HG03469 (cell line): ENCODE results near the gene ZNF543.
"Not testable (repeated sequence)": the region's sequence is repeated elsewhere in the genome, so short reads cannot be mapped to it uniquely, and the experiment has no call there.

ENCODE experiments used
- ATAC-seq: cut with Tn5 transposase; IDR thresholded peaks from one replicate; pipeline ENCODE4 v1.9.1; 2021; ENCODE audit warnings: mild to moderate bottlenecking, moderate library complexity, moderate number of reproducible peaks; ENCODE audit not compliant: unreplicated experiment

Gene ZNF543

DNA sequence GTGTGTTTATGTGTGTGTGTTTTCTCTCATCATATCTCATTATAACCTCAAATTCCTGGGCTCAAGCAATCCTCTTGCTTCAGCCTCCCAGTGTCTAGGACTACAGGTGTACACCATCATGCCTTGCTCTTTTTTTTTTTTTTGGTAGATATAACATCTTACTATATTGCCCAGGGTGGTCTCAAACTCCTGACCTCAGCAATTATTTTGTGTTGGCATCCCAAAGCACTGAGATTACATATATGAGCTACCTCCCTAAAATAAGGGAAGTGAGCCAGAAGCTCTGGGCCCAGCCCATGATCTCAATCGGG, 448 bp upstream of the ZNF543 start:
- no peak for ATAC-seq

DNA sequence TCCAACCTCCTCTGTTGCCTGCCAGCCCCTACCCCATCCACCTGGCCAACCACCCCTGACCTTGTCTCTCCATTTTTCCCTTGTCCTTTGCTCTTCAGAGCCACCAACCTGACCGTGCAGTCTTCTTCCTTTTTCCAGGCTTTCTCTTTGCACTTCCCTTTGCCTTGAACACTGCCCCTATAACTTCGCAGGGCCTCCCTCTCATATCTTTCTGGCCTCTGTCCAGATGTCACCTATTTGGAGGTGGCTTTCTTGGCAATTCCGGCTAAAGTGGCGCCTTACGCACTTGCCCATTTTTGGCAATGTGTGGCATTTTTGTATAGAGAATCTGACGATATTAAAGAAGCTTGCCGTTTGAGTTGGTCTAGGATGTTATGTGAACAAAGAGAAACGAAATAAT, 844 bp downstream of the ZNF543 start:
- no peak for ATAC-seq

DNA sequence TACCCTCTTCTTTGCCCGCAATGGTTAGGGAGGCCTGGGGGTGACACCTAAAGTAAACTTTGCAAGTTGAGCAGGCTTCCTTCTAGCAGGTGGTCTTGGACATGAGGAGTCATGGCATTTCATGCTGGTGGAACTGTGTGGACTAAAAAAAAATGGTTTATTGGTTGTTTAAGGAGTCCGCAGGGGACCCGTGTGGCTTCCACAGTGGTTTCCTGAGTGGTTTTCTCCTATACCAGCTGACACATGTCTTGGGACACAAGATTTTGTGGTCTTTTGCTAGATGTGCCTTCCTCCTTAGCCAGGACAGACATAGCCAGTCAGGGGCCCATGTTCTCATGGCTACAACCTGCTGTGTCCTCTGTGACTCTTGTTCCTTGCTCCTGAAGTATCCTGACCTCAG, 1.5 kb downstream of the ZNF543 start:
- no peak for ATAC-seq

DNA sequence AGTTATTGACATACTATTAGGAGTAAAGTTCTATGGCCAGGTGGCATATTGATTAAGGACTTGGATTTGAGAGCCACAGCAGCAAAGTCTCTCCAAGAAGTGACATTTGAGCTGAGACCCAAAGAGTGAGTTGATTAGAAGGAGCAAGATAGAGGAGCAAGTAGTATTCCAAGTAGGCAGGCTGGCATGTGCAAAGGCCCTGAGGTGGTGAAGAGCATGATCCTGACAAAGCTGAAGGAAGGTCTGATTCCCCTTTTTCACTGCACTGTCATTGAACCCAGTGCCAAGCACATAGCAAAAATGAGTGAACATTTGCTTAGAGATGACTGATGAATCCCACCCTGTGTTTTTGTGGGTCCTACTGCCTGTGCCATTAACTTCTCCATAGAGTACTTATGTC, 4.7 kb downstream of the ZNF543 start:
- no peak for ATAC-seq

DNA sequence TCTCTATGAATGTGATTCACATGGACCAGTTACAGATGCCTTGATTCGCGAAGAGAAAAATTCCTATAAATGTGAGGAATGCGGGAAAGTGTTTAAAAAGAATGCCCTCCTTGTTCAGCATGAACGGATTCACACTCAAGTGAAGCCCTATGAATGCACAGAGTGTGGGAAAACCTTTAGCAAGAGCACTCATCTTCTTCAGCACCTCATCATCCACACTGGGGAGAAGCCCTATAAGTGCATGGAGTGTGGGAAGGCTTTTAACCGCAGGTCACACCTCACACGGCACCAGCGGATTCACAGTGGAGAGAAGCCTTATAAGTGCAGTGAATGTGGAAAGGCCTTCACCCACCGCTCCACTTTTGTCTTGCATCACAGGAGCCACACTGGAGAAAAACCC, 7.7 kb downstream of the ZNF543 start:
- ATAC-seq: no peak

DNA sequence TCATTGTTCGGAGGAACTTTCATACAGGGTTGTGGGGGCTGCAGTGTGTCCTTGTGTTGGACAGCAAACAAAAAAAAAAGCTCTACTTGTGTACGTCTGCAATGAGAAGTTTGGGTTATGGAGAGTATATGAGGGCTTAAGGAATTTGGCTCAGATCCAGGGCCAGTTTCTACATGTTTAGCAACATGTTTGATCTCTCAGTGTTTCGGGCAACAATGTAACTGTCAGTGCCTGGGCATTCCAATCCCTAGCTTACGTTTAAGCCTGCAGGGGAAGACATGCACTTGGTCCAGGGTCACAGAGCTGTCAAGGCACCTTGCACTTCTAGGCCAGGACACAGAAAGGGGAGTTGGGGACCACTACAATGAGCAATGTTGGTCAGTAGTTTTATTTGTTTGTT, 13.9 kb downstream of the ZNF543 start:
- ATAC-seq: no peak

DNA sequence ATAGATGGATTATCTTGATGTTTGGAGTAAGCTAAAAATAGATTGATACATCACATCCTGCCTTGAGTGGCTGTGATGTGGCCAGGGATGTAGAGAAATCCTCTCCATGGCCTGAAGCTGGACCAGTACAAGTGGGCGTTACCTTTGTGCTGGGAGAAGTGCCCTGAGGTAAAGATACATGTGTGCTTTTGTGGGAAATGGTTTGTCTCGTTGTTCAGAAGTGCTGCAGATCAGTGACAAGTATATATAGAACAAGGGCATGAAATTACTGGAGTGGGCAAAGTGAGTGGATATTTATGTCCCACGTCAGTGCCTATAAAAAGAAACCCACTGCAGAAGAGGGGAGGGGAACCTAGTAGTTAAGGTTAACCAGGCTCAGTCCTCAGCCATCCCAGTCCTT, 18.6 kb downstream of the ZNF543 start:
- ATAC-seq: no peak

DNA sequence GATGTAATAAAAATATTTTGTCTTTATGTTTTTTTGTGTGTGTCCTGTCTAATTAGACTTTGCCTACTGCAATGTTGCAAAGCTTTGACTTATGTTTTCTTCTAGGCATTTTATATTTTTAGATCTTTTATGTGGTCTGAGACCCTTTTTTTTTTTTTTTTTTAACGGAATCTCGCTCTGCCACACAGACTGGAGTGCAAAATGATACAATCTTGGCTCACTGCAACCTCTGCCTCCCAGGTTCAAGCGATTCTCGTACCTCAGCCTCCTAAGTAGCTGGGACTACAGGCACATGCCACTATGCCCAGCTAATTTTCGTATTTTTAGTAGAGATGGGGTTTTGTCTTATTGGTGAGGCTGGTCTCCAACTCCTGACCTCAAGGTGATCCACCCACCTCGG, 22.3 kb downstream of the ZNF543 start:
- no peak for ATAC-seq

DNA sequence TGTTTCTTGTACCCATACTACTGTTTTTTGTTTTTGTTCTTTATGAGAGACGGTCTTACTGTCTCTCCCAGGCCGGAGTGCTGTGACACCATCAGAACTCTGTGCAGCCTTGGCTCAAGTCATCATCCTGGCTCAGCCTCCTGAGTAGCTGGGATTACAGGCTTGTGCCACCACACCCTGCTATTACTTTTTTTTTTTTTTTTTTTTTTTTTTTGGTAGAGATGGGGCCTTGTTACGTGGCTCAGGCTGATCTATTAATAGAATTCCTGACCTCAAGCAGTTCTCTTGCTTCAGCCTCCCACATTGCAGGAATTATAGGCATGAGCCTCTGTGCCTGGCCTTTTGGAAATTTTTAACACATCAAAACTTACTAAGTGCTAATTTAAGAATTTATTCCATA, 27.9 kb downstream of the ZNF543 start:
- no peak for ATAC-seq

DNA sequence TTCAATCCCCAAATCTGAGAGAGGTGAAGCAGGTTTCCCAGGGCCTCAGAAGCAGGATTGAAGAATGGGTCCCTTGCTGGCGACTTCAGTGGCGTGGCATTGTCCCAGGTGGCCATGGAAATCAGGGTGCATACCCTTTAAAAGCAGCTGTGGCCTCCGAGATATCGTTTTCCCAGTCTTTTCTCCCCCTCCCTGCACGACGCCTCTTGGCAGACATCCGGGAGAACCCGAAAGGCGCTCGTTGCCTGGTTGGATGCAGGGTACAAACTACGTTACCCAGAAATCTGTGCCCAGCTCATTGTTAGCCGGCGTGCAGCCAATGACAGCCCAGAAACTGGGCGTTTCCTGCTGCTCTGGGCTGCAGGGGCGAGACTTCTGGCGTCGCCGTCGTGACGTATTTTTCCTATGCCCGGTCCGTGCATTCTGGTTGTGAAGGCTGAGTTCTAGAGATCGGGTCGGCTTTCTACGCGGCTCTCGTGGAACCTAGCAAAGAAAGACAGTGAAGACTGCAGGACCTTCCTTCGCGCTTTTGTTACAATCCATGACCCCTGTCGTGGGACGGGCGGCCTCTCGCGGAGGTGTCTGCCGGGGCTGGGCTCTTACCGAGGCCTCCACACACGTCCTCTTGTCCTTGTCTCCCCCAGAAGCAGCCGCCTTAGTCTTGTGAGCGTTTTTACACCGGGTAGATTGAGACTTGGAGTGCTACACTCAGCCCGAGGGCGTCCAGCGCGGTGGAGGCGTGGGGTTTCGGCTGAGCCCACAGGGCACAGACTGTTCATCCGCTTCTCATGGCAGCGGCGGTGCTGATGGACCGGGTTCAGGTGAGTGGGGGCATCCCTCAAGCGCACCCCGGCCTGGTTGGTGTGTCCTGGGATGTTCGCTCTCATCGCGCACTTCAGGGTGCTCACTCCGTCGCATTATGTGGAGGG, 30.9 kb downstream of the ZNF543 start, which contains the start of gene ZNF304:
TSS of gene ZNF304 (plus strand) at position 395 of the 929 bp plus-strand sequence. CDS start at position 789, 394 bp downstream.
- ATAC-seq: peak; percentile 89

DNA sequence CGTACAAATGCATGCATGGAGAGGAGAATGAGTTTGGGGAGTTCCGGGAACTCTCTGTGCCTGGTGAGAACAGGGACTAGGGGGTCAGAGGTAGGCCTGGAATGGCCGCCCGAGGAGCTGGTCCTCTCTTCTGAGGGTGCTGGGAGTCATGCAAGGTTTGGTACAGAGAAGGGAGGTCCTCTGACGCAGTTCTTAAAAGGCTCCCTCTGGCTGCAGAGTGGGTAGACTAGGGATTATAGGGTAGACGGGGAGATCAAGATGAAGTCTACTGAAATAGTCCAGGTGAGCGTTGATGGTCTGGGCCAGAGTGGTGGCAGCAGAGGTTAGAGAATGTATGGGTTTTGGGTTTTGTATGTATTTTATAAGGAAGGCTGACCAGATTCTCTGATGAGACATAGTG, 31.6 kb downstream of the ZNF543 start:
- no peak for ATAC-seq

DNA sequence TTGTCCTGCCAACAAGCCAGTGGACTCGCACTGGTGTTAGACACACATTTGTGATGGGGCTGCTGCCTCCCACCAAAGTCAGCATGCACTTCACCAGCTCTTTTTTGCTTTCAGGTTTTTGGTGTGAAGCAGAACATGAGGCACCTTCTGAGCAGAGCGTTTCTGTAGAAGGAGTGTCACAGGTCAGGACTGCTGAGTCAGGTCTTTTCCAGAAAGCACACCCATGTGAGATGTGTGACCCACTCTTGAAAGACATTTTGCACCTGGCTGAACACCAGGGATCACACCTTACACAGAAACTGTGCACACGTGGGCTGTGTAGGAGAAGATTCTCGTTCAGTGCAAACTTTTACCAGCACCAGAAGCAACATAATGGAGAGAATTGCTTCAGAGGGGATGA, 35.6 kb downstream of the ZNF543 start:
- no peak for ATAC-seq

DNA sequence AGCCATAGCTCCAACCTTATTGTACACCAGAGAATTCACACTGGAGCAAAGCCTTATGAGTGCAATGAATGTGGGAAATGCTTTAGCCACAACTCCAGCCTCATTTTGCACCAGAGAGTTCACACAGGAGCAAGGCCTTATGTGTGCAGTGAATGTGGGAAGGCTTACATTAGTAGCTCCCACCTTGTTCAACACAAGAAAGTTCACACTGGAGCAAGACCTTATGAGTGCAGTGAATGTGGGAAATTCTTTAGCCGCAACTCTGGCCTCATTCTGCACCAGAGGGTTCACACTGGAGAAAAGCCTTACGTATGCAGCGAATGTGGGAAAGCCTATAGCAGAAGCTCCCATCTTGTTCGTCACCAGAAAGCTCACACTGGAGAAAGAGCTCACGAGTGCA, 37.1 kb downstream of the ZNF543 start:
- no peak for ATAC-seq

DNA sequence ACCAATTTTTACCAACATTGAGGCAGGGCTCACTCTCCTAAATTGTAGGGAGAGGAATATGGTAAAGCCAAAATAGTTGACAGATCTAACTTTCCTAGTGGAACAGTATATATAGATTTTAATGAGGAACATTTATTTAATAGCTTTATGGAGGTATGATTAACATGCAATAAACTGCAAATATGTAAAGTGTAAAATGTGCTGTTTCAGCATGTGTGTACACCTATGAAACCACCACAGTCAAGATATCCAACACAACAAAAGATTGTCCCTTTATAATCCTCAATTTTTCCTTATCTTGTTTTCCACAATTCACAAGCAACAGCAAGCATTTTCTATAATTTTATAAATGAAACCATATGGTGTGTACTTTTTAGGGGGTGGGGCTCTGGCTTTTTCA, 39.0 kb downstream of the ZNF543 start:
- no peak for ATAC-seq

DNA sequence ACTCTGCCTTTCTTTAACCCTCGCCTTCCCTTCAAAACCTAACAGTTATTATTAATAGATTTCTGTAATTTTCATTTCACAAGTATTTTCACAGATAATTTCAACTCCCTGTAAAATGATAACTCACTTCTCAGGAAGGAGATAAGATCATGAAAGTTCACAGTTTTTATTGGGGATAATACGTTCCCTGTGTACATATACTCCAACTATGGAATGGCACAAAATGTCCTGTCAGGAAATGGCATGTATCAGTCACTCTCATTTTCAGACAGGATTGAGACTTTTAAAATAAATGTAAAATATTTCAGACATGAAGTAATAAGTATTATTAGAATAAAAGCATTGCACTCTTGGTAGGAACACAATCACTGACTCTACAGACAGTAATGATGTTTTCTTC, 42.1 kb downstream of the ZNF543 start:
- ATAC-seq: no peak

DNA sequence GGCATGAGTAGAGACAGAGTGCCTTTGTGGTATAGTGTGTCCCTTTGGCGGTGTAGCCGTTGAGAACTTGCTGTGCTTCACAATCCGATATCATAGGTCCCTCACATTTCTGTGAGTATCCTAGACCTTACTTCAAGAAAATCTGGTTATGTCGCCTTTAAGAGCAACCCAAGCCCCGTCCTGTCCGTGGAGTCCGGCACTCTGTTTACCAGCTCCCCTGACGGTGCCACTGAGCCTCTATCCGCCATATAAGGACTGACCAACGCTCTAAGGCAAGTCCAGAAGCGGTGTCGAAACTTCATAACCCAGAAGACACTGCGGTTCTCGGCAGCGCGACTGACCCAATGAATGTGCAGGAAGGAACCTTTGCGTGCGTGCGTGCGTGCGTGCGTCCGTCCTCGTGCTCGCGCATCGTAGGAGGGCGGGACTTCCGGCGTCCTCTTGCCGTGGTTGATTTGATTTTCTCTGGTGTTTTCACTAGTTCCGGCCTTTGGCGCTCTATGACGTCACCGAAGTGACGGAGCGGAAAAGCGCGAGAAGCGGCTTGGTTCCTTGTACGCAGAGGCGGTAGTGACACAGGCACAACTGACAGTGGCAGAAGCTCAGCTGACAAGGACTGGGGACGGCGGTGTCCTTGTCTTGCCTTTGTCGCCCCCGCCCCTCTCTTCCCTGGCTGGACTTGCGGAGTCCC, 42.9 kb downstream of the ZNF543 start, which contains the start of the genes TRAPPC2B and ZNF547:
TSS of gene TRAPPC2B (plus strand) at position 555 of the 691 bp plus-strand sequence. CDS start 1,283 bp downstream, outside the sequence.
TSS of gene ZNF547 (plus strand) at position 555 of the 691 bp plus-strand sequence. CDS start 5,005 bp downstream, outside the sequence.
- peak; percentile 86 for ATAC-seq

DNA sequence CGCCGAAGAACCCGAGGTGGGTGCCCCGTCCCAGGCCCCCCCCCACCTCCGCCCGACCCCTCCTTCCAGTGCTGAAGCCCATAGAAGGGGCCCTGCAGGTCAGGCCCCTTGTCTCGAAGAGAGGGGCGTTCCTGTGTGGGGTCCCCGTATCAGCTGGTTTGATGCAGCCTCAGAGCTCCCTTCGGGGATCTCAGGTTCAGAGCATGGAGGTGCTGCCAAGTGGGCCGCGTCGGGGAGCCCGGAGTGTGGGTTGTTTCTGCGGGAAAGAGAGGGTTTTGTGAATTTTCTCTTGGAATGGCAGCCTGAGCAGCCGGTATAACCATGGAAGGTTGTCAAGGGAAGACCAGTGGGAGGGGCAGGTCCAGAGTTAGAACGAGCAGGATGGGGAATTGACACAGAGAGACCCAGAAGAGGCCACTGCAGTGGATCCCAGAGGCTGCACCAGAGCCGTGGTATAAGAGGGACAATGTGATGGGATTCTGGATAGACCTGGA, 43.5 kb downstream of the ZNF543 start:
- no peak for ATAC-seq

DNA sequence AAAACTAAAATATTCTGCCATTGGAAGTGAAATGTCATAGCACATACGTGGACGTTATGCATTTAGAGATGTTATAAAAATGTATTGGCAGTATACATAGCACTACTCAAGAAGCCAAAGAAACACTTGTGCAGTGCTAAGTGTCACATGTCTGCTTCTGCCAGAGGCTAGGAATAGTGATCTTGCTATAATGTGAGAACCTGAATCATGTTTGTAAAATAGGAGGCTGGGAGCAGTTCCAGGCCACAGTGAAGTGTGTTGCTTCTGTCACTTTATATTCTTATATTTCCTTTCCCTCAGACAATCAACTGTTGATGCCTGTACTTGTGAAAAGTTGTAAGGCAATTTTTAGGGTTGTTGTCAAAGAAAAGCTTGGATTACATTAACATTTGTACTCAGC, 46.5 kb downstream of the ZNF543 start:
- no peak for ATAC-seq

DNA sequence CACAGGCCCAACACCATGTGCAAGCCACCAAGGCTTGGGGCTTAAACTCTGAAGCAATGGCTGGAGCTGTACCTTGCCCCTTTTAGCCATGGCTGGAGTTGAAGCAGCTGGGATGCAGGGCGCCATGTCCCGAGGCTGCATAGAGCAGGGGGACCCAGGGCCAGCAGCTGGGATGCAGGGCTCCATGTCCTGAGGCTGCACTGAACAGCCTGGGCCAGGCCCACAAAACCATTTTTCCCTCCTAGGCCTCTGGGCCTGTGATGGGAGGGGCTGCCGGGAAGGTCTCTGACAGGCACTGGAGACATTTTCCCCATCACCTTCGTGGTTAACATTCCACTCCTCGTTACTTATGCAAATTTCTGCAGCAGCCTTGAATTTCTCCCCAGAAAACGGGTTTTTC, 53.9 kb downstream of the ZNF543 start:
- no peak for ATAC-seq

DNA sequence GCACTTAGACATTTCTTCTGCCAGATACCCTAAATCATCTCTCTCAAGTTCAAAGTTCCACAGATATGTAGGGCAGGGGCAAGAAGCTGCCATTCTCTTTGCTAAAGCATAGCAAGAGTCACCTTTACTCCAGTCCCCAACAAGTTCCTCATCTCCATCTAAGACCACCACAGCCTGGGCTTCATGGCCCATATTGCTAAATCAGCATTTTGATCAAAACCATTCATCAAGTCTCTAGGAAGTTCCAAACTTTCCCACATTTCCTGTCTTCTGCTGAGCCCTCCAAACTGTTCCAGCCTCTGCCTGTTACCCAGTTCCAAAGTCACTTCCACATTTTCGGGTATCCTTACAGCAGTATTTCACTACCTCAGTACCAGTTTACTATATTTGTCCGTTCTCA, 54.4 kb downstream of the ZNF543 start:
- not testable (repeated sequence) for ATAC-seq

DNA sequence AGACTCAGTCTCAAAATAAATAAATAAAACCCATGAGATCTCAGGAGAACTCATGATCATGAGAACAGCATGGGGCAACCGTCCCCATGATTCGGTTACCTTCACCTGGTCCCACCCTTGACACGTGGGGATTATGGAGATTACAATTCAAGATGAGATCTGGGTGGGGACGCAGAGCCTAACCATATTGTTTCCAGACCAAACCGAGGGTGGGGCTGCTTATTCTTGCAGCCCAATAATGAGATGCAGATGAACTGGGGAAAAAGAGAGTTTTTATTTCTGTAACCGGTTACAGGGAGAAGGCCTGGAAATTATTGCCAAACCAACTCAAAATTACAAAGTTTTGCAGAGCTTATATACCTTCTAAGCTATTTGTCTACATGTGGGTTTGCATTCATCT, 55.9 kb downstream of the ZNF543 start:
- no peak for ATAC-seq
